B cell (primary cell): ENCODE measurements around the gene MYH10. TPM values are rescaled to one million over a fixed set of nuclear protein-coding genes. Genes with fewer than 3 reads are reported as not detected.

Experiments
- ATAC-seq: fragments of 200-7000 bp; cut with Tn5 transposase; one replicate; pipeline ENCODE4 v1.10.0; 2021; ENCODE audit warnings: low read depth, mild to moderate bottlenecking, moderate number of reproducible peaks, moderate library complexity
- CTCF ChIA-PET: fragments of 350-600 bp; sonication (Branson Sonifier 250); formaldehyde crosslinking; loops from one replicate; lab custom pipeline; 2021; ENCODE audit warnings: antibody characterized with exemption, inconsistent platforms; lab: Charles Lee
- POLR2A ChIA-PET: fragments of 350-600 bp; sonication (Branson Sonifier 250); formaldehyde crosslinking; loops from one replicate; lab custom pipeline; 2021; ENCODE audit warnings: antibody characterized with exemption; lab: Charles Lee
- DNase-seq: peaks from one replicate; pipeline ENCODE4 v3.0.0; 2013
- H2AFZ ChIP-seq: 2 replicates; pipeline ENCODE4 v1.6.1; 2012; ENCODE audit warnings: mild to moderate bottlenecking, low read depth, low read length; ENCODE audit not compliant: insufficient read depth, poor library complexity, severe bottlenecking
- H3K27ac ChIP-seq, 2 donors: 1 replicate in 1 of 2; 2 replicates in 1 of 2; pipeline ENCODE4 v1.5.1; 2012 to 2013; ENCODE audit warnings: low read length in 2 of 2, mild to moderate bottlenecking in 2 of 2, moderate library complexity in 1 of 2
- H3K27me3 ChIP-seq, 4 experiments: fragments of 200-600 bp in 1 of 4; sonication (generic) in 1 of 4; replicated peaks in 1 of 4; 1 replicate in 2 of 4; 2 replicates in 2 of 4; pipeline versions ENCODE4 v1.6.1 to v1.7.0; 2013 to 2016; ENCODE audit warnings: low read length in 3 of 4, mild to moderate bottlenecking in 2 of 4, mixed read lengths in 1 of 4, moderate library complexity in 1 of 4; ENCODE audit not compliant: insufficient read depth in 4 of 4, control insufficient read depth in 3 of 4; ENCODE audit errors: control extremely low read depth in 1 of 4
- H3K36me3 ChIP-seq, 2 experiments: replicated peaks in 1 of 2; 1 replicate in 1 of 2; 2 replicates in 1 of 2; pipeline versions ENCODE4 v1.6.1 to v1.7.1; 2013; ENCODE audit warnings: low read length in 1 of 2; ENCODE audit not compliant: insufficient read depth in 2 of 2, control insufficient read depth in 1 of 2; ENCODE audit errors: control extremely low read depth in 1 of 2, extremely low read depth in 1 of 2
- H3K4me1 ChIP-seq, 2 donors: fragments of 200-600 bp in 1 of 2; sonication (generic) in 1 of 2; 1 replicate in 1 of 2; 2 replicates in 1 of 2; pipeline versions ENCODE4 v1.5.1 to v1.6.1; 2013 to 2017; ENCODE audit warnings: low read length in 2 of 2; ENCODE audit not compliant: control insufficient read depth in 2 of 2, insufficient read depth in 2 of 2
- H3K4me2 ChIP-seq: replicated peaks from 2 replicates; pipeline ENCODE3; 2012; ENCODE audit warnings: mild to moderate bottlenecking, low read depth, low read length; ENCODE audit not compliant: poor library complexity, severe bottlenecking
- H3K4me3 ChIP-seq, 5 experiments: fragments of 200-600 bp in 1 of 5; sonication (generic) in 1 of 5; 1 replicate in 3 of 5; 2 replicates in 2 of 5; pipeline versions ENCODE4 v1.5.1 to v1.7.0; 2011 to 2016; ENCODE audit warnings: low read length in 4 of 5, mild to moderate bottlenecking in 4 of 5, low read depth in 2 of 5, control low read depth in 1 of 5, moderate library complexity in 1 of 5; ENCODE audit not compliant: insufficient read depth in 1 of 5; ENCODE audit errors: control extremely low read depth in 1 of 5, extremely low read depth in 1 of 5
- H3K79me2 ChIP-seq: fragments of 200-600 bp; sonication (generic); one replicate; pipeline ENCODE4 v1.6.0; 2016; ENCODE audit warnings: low read length; ENCODE audit not compliant: control insufficient read depth, insufficient read depth
- H3K9ac ChIP-seq: fragments of 200-600 bp; sonication (generic); 2 replicates; pipeline ENCODE4 v1.6.1; 2017; ENCODE audit warnings: mild to moderate bottlenecking, low read length, moderate library complexity
- H3K9me3 ChIP-seq, 3 donors: one replicate each; pipeline versions ENCODE4 v1.6.1 to v1.7.1; 2013; ENCODE audit warnings: low read length in 2 of 3; ENCODE audit not compliant: control insufficient read depth in 2 of 3, insufficient read depth in 1 of 3; ENCODE audit errors: control extremely low read depth in 1 of 3
- H4K20me1 ChIP-seq: 2 replicates; pipeline ENCODE4 v1.6.0; 2012; ENCODE audit warnings: mild to moderate bottlenecking, low read length; ENCODE audit not compliant: insufficient read depth, control insufficient read depth, poor library complexity, severe bottlenecking
- H3K27ac Mint-ChIP-seq: one replicate; pipeline ENCODE4 v1.8.0; 2021; ENCODE audit warnings: mixed read lengths
- H3K27me3 Mint-ChIP-seq: one replicate; pipeline ENCODE4 v1.8.0; 2021; ENCODE audit warnings: mixed read lengths
- H3K4me1 Mint-ChIP-seq: one replicate; pipeline ENCODE4 v1.8.0; 2021; ENCODE audit warnings: mixed read lengths
- H3K4me3 Mint-ChIP-seq: one replicate; pipeline ENCODE4 v1.8.0; 2021; ENCODE audit warnings: mixed read lengths
- H3K9me3 Mint-ChIP-seq: one replicate; pipeline ENCODE4 v1.8.0; 2022; ENCODE audit warnings: mixed read lengths; ENCODE audit not compliant: insufficient read depth
- EZH2 ChIP-seq: IDR thresholded peaks from 2 replicates; pipeline ENCODE4 v1.6.1; 2012; ENCODE audit warnings: borderline replicate concordance, low read depth, mild to moderate bottlenecking, moderate library complexity, low read length; ENCODE audit not compliant: insufficient read depth, poor library complexity, severe bottlenecking
- WGBS: methylation state at CpG from one replicate; pipeline ENCODE4 v1.1.5; 2013; ENCODE audit warnings: missing lambda C conversion rate; ENCODE audit not compliant: insufficient coverage; 5-methylcytosine and 5-hydroxymethylcytosine counted together
- intact Hi-C: fragments of 100-400 bp; cut with micrococcal nuclease; formaldehyde crosslinking; loops from one replicate; pipeline ENCODE4 v1.10.0; 2022
- polyA plus RNA-seq: library from polyadenylated mRNA; depleted of rRNA; stranded (reverse); fragments of >200 nt; gene quantifications from 2 replicates; pipeline ENCODE4 v1.2.3, GENCODE V29; 2012
- total RNA-seq, 2 donors: library from RNA; stranded (reverse); fragments of 120-200 nt in 1 of 2; gene quantifications; 1 replicate in 1 of 2; 2 replicates in 1 of 2; pipeline versions ENCODE4 v1.2.3 to v1.2.4, GENCODE V29; 2013 to 2022
- TF ChIP-seq, protein P1 (sequence below): fragments of 200-600 bp; IDR thresholded peaks from one replicate; pipeline ENCODE4 v1.8.0; 2022; ENCODE audit warnings: antibody characterized with exemption, mild to moderate bottlenecking

The MYH10 gene
- total and polyA plus RNA-seq, 2 donors (not counting 1 experiment from before 2014, with no cell fraction given): 0.04 to 1.7 TPM

DNA sequence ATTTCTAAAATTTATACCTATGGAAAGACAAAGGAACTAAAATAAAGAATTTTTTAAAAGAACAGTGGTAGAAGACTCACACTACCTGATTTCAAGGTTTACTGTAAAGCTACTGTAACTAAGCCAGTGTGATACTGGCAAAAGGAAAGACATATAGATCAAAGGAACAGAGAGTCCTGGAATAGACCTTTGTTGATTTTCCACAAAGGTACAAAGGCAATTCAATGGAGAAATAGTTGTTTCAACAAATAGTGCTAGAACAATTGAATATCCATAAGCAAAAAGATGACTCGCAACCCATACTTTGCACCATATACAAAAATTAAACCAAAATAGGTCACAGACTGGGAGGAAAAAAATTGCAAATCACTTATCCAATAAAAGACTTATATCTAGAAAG, 36.7 kb downstream of the MYH10 start:
- intact Hi-C loops: no loop called here

GRCh38 chr17:8593276-8593675, 37.2 kb downstream of the MYH10 start:
- no peaks in the 10 kb centered on the region for H3K9me3 Mint-ChIP-seq
- Histone ChIP-seq H3K4me1 (no peaks in the 10 kb centered on the region), H3K9ac (no peak overlapping the region), H3K9me3 (peaks cover 0 to 3% (median 0%) of the 10 kb centered on the region in 3 donors), H3K36me3 (no peaks in the 10 kb centered on the region), H3K4me2 (no peak overlapping the region), H3K27me3 (no peaks in the 10 kb centered on the region), H4K20me1 (no peaks in the 10 kb centered on the region), H3K79me2 (no peaks in the 10 kb centered on the region), H3K27ac (no peak overlapping the region), H2AFZ (no peak overlapping the region), H3K4me3 (no peak overlapping the region)
- H3K4me1 Mint-ChIP-seq: no peaks in the 10 kb centered on the region
- TF ChIP-seq, protein P1, sequence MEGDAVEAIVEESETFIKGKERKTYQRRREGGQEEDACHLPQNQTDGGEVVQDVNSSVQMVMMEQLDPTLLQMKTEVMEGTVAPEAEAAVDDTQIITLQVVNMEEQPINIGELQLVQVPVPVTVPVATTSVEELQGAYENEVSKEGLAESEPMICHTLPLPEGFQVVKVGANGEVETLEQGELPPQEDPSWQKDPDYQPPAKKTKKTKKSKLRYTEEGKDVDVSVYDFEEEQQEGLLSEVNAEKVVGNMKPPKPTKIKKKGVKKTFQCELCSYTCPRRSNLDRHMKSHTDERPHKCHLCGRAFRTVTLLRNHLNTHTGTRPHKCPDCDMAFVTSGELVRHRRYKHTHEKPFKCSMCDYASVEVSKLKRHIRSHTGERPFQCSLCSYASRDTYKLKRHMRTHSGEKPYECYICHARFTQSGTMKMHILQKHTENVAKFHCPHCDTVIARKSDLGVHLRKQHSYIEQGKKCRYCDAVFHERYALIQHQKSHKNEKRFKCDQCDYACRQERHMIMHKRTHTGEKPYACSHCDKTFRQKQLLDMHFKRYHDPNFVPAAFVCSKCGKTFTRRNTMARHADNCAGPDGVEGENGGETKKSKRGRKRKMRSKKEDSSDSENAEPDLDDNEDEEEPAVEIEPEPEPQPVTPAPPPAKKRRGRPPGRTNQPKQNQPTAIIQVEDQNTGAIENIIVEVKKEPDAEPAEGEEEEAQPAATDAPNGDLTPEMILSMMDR: no peak
- TF ChIP-seq EZH2: no peak
- intact Hi-C loops: no loop called here
- DNase-seq: no peak
- no peak overlapping the region for H3K4me3 Mint-ChIP-seq
- POLR2A ChIA-PET: no interaction called here
- no peak overlapping the region for H3K27ac Mint-ChIP-seq
- no CpG with 5 or more reads among the region's 2 CpGs for WGBS
- ATAC-seq: no peak
- peaks cover 14% of the 10 kb centered on the region for H3K27me3 Mint-ChIP-seq
- CTCF ChIA-PET: no interaction called here

More for the DNA sequence above, 36.7 kb downstream of the MYH10 start:
- no peaks in the 10 kb centered on the region for H3K36me3 ChIP-seq
- DNase-seq: no peak
- H3K27me3 Mint-ChIP-seq: peaks cover 11% of the 10 kb centered on the region
- no peak overlapping the region for H3K27ac Mint-ChIP-seq
- no peak overlapping the region for H2AFZ ChIP-seq
- H3K4me2 ChIP-seq: no peak overlapping the region
- no peaks in the 10 kb centered on the region for H3K79me2 ChIP-seq
- no peaks in the 10 kb centered on the region for H4K20me1 ChIP-seq
- H3K4me1 Mint-ChIP-seq: no peaks in the 10 kb centered on the region
- no peaks in the 10 kb centered on the region for H3K4me1 ChIP-seq
- no CpG with 5 or more reads among the region's 1 CpG for WGBS
- no peaks in the 10 kb centered on the region for H3K27me3 ChIP-seq
- ChIA-PET POLR2A (no interaction called here), CTCF (no interaction called here)
- H3K9ac ChIP-seq: no peak overlapping the region
- peaks cover 0 to 3% (median 0%) of the 10 kb centered on the region in 3 donors for H3K9me3 ChIP-seq
- H3K4me3 Mint-ChIP-seq: no peak overlapping the region
- no peaks in the 10 kb centered on the region for H3K9me3 Mint-ChIP-seq
- no peak for ATAC-seq
- no peak overlapping the region for H3K27ac ChIP-seq
- H3K4me3 ChIP-seq: no peak overlapping the region
- TF ChIP-seq, protein P1: no peak
- no peak for TF ChIP-seq EZH2
